Measurements from ENCODE around the gene NABP2. TPM values are rescaled to one million over a fixed set of nuclear protein-coding genes. Genes with fewer than 3 reads are reported as not detected.

Gene NABP2
- total and polyA plus RNA-seq, 9 donors: 19.8 to 43.7 (median 28.9) TPM

DNA sequence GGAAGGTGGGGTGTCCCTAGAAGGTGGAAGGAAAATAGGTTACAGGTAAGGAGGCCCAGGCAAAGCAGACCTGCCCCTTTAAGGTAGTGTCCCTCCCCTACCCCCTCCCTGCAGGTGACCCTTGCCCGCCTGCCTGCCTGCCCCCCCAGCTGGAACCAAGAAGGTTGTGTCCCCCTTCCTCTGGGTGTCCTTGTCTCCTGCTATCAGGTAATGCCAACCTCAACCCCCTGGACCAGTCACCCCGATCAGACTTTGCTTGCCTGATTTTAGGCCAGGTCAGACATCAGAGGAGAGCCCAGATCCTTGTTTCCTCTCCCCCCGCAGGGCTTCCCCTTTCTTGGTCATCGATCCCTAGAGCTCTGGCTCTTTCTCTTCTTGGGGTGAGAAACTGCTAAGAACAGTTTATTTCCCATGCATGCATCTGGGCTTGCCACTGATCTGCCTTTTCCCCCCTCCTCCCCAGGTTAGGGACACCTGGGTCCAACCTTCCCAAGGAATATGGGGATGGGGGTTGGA lies 5.8 kb downstream of the NABP2 start, which contains the start of gene SLC39A5:
TSS of gene SLC39A5 (plus strand) at position 136 of the 516 bp plus-strand sequence. CDS start 1,224 bp downstream, outside the sequence.
- 63 to 78% (median 71%) methylated on average over 4 of the region's 4 CpGs for WGBS, 3 donors
- TF ChIP-seq, protein P1, sequence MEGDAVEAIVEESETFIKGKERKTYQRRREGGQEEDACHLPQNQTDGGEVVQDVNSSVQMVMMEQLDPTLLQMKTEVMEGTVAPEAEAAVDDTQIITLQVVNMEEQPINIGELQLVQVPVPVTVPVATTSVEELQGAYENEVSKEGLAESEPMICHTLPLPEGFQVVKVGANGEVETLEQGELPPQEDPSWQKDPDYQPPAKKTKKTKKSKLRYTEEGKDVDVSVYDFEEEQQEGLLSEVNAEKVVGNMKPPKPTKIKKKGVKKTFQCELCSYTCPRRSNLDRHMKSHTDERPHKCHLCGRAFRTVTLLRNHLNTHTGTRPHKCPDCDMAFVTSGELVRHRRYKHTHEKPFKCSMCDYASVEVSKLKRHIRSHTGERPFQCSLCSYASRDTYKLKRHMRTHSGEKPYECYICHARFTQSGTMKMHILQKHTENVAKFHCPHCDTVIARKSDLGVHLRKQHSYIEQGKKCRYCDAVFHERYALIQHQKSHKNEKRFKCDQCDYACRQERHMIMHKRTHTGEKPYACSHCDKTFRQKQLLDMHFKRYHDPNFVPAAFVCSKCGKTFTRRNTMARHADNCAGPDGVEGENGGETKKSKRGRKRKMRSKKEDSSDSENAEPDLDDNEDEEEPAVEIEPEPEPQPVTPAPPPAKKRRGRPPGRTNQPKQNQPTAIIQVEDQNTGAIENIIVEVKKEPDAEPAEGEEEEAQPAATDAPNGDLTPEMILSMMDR (IDR thresholded peaks at IDR 0.05): no peak
- TF ChIP-seq EP300 (IDR thresholded peaks at IDR 0.05): no peak
- TF ChIP-seq POLR2A (IDR thresholded peaks at IDR 0.05): no peak
- no peak within 1 kb of the TSS for H3K4me3 ChIP-seq
- H3K4me1 ChIP-seq (ENCODE audit: insufficient read depth): no peaks in the 10 kb centered on the region
- H3K36me3 ChIP-seq: no peaks in the 10 kb centered on the region
- no peak within 1 kb of the TSS for H3K27ac ChIP-seq
- no peaks in the 10 kb centered on the region for H3K9me3 ChIP-seq
- intact Hi-C loops (cut with DNase I): loop anchor here in 3 of 4 donors (5.0 to 10.0 kb wide), 2 partner anchors 38 to 105 kb away; partner anchors contain the start of gene ESYT1 (in 2 of the 3)
- DNase-seq: no peak
- no peaks in the 10 kb centered on the region for H3K27me3 ChIP-seq

DNA sequence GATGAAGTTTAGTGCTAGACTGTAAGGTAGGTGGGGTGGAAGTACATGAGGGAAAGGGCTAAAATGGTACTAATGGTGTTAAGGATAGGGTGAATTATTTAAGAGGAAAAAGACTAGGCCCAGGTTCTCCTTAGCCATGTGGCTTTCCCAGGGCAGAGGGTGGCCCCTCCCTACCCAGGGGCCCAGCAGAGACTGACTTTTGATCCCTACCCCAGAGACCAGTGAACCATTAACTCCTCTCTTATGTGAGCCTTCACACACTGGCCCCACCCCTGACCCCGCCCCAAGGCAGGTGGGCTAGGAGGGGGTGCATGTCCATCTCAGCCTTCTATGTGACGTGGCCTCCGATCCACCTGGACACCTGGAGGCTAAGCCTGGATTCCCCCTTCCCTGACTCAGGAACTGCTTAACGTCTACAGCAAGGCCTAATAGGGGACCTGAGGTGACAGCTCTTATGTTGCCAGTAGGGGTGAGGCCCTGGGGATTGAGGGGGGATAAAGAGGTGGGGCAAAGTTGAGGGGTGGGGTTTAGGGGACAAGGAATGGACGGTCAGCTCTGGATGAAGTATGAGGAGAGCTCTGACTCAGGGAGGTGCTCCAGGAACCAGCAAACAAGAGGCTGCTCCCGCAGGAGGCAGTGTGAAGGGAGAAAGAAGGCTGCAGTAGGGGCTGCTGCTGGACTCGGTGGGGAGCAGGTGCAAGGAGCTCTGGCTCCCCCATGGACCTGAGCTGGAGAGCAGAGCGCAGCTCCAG lies 6.5 kb downstream of the NABP2 start:
- Histone ChIP-seq H3K4me3 (no peak overlapping the region), H3K27me3 (no peaks in the 10 kb centered on the region), H3K9me3 (no peaks in the 10 kb centered on the region), H3K4me1 (ENCODE audit: insufficient read depth) (no peaks in the 10 kb centered on the region), H3K27ac (no peak overlapping the region), H3K36me3 (no peaks in the 10 kb centered on the region)
- TF ChIP-seq EP300 (IDR thresholded peaks at IDR 0.05) (no peak), POLR2A (IDR thresholded peaks at IDR 0.05) (no peak)
- TF ChIP-seq, protein P1 (IDR thresholded peaks at IDR 0.05): no peak
- 61 to 66% (median 65%) methylated on average over 8 of the region's 8 CpGs for WGBS, 3 donors
- intact Hi-C loops (cut with DNase I): loop anchor here in 1 of 4 donors (5.0 kb wide), 1 partner anchor 38 kb away; no protein-coding TSS in a partner anchor
- no peak for DNase-seq

DNA sequence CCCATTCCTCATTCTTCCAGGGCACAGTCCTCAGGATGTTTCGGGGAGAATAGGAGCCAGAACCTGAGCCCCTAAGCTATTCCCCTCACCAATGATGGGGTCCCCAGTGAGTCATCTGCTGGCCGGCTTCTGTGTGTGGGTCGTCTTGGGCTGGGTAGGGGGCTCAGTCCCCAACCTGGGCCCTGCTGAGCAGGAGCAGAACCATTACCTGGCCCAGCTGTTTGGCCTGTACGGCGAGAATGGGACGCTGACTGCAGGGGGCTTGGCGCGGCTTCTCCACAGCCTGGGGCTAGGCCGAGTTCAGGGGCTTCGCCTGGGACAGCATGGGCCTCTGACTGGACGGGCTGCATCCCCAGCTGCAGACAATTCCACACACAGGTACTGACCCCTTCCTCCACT lies 7.0 kb downstream of the NABP2 start:
- no peaks in the 10 kb centered on the region for H3K36me3 ChIP-seq
- 85 to 91% (median 85%) methylated on average over 11 of the region's 11 CpGs for WGBS, 3 donors
- TF ChIP-seq, protein P1 (IDR thresholded peaks at IDR 0.05): no peak
- TF ChIP-seq POLR2A (IDR thresholded peaks at IDR 0.05) (no peak), EP300 (IDR thresholded peaks at IDR 0.05) (no peak)
- no peaks in the 10 kb centered on the region for H3K4me1 ChIP-seq (ENCODE audit: insufficient read depth)
- H3K4me3 ChIP-seq: no peak overlapping the region
- no peaks in the 10 kb centered on the region for H3K9me3 ChIP-seq
- no peak overlapping the region for H3K27ac ChIP-seq
- DNase-seq: no peak
- no peaks in the 10 kb centered on the region for H3K27me3 ChIP-seq
- intact Hi-C loops (cut with DNase I): loop anchor here in 1 of 4 donors (5.0 kb wide), 1 partner anchor 39 kb away; no protein-coding TSS in a partner anchor

DNA sequence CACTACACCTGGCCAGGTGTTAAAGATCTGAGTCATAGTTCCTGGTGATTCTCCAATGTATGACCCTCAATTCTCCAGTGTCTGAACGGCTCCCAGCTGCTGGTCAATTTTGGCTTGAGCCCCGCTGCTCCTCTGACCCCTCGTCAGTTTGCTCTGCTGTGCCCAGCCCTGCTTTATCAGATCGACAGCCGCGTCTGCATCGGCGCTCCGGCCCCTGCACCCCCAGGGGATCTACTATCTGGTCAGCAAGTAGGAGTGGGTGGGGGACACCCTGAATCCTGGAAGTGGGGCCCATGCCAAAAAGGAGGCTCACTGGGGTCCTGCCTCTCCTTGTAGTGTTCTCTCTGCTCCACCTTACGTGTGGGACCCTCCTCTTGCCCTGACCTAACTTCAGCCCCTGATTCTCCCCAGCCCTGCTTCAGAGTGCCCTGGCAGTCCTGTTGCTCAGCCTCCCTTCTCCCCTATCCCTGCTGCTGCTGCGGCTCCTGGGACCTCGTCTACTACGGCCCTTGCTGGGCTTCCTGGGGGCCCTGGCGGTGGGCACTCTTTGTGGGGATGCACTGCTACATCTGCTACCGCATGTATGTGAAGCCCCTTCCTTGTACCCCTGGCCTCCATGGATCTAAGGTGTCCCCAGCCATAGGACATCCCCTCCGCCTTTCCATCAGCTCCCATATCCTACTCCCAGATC lies 10.7 kb downstream of the NABP2 start:
- Histone ChIP-seq H3K4me1 (ENCODE audit: insufficient read depth) (no peaks in the 10 kb centered on the region), H3K4me3 (no peak overlapping the region), H3K27me3 (no peaks in the 10 kb centered on the region), H3K27ac (no peak overlapping the region), H3K9me3 (no peaks in the 10 kb centered on the region), H3K36me3 (no peaks in the 10 kb centered on the region)
- TF ChIP-seq POLR2A (IDR thresholded peaks at IDR 0.05) (no peak), EP300 (IDR thresholded peaks at IDR 0.05) (no peak)
- TF ChIP-seq, protein P1 (IDR thresholded peaks at IDR 0.05): no peak
- WGBS, 3 donors: 46 to 59% (median 56%) methylated on average over 16 of the region's 16 CpGs
- intact Hi-C loops (cut with DNase I): loop anchor here in 1 of 4 donors (5.0 kb wide), 1 partner anchor 43 kb away; no protein-coding TSS in a partner anchor
- no peak for DNase-seq

Data from ovary (tissue), 9 donors.